Skin epidermis (tissue), 12 donors: ENCODE measurements around the gene HOXC5.
"Not testable (repeated sequence)": the region's sequence is repeated elsewhere in the genome, so short reads cannot be mapped to it uniquely, and the experiment has no call there.

ENCODE experiments used
- H3K27ac ChIP-seq, 21 experiments: fragments of 200-600 bp; sonication (generic) in 11 of 21; one replicate each; pipeline ENCODE4 v1.5.0; 2020; ENCODE audit warnings: mild to moderate bottlenecking in 3 of 21, inconsistent platforms in 2 of 21, moderate library complexity in 2 of 21
- H3K4me3 ChIP-seq, 7 experiments: fragments of 200-600 bp; sonication (generic) in 2 of 7; one replicate each; pipeline ENCODE4 v1.5.0; 2020; ENCODE audit warnings: inconsistent platforms in 2 of 7, mild to moderate bottlenecking in 2 of 7, moderate library complexity in 1 of 7

The HOXC5 gene

GRCh38 chr12:54074308-54074707 lies 41.5 kb downstream of the HOXC5 start:
- no peak overlapping the region for H3K27ac ChIP-seq
- no peak overlapping the region for H3K4me3 ChIP-seq

GRCh38 chr12:54075409-54075808 lies 42.6 kb downstream of the HOXC5 start:
- no peak overlapping the region for H3K27ac ChIP-seq
- no peak overlapping the region for H3K4me3 ChIP-seq

- Histone ChIP-seq H3K4me3 (no peak overlapping the region), H3K27ac (no peak overlapping the region)
These were observed 43.1 kb downstream of the HOXC5 start for GRCh38 chr12:54075974-54076373.

GRCh38 chr12:54077843-54078242 lies 45.0 kb downstream of the HOXC5 start:
- H3K4me3 ChIP-seq, result not testable (repeated sequence)
- peak overlapping the region in 6 of 21 experiments; percentile 8 to 80 (median 30) for H3K27ac ChIP-seq

GRCh38 chr12:54079115-54079514 lies 46.3 kb downstream of the HOXC5 start:
- Histone ChIP-seq H3K4me3 (peak overlapping the region in 1 of 7 experiments; percentile 5), H3K27ac (peak overlapping the region in 7 of 21 experiments; percentile 31 to 87 (median 68))

- peak overlapping the region in 8 of 21 experiments; percentile 35 to 87 (median 60) for H3K27ac ChIP-seq
- H3K4me3 ChIP-seq, result not testable (repeated sequence)
These were observed 47.4 kb downstream of the HOXC5 start for GRCh38 chr12:54080008-54080924.

- not testable (repeated sequence) for H3K4me3 ChIP-seq
- H3K27ac ChIP-seq, result peak overlapping the region in 4 of 21 experiments; percentile 8 to 83 (median 72)
These were observed 48.2 kb downstream of the HOXC5 start for GRCh38 chr12:54081053-54081514.

- peak overlapping the region in 1 of 7 experiments; percentile 16 for H3K4me3 ChIP-seq
These were observed 48.9 kb downstream of the HOXC5 start for GRCh38 chr12:54081581-54082396.

GRCh38 chr12:54082397-54082892 lies 49.6 kb downstream of the HOXC5 start:
- peak overlapping the region in 5 of 21 experiments; percentile 8 to 87 (median 69) for H3K27ac ChIP-seq
- no peak overlapping the region for H3K4me3 ChIP-seq

More at GRCh38 chr12:54081581-54082396, 48.9 kb downstream of the HOXC5 start:
- peak overlapping the region in 8 of 21 experiments; percentile 8 to 87 (median 67) for H3K27ac ChIP-seq
